ENCODE results near the gene PSEN1.

GRCh38 chr14:73254247-73255004, 118.1 kb downstream of the PSEN1 start:
- no peak for TF ChIP-seq POLR2AphosphoS5 (IDR thresholded peaks at IDR 0.05; ENCODE audit: low read depth)
- no peak for TF ChIP-seq CTCF (IDR thresholded peaks at IDR 0.05; ENCODE audit: insufficient read depth, low read length)
- no peak for TF ChIP-seq REST (IDR thresholded peaks at IDR 0.05; ENCODE audit: insufficient replicate concordance, low read depth)
- no peak for TF ChIP-seq GABPA (IDR thresholded peaks at IDR 0.05; ENCODE audit: low read depth)

Measured in HL-60 (cell line).